ENCODE results near the gene KITLG.

GRCh38 chr12:88516811-88517210 lies 63.5 kb downstream of the KITLG start:
- TF ChIP-seq, protein P1, sequence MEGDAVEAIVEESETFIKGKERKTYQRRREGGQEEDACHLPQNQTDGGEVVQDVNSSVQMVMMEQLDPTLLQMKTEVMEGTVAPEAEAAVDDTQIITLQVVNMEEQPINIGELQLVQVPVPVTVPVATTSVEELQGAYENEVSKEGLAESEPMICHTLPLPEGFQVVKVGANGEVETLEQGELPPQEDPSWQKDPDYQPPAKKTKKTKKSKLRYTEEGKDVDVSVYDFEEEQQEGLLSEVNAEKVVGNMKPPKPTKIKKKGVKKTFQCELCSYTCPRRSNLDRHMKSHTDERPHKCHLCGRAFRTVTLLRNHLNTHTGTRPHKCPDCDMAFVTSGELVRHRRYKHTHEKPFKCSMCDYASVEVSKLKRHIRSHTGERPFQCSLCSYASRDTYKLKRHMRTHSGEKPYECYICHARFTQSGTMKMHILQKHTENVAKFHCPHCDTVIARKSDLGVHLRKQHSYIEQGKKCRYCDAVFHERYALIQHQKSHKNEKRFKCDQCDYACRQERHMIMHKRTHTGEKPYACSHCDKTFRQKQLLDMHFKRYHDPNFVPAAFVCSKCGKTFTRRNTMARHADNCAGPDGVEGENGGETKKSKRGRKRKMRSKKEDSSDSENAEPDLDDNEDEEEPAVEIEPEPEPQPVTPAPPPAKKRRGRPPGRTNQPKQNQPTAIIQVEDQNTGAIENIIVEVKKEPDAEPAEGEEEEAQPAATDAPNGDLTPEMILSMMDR (IDR thresholded peaks at IDR 0.05; ENCODE audit: low read length) = no peak
- TF ChIP-seq EZH2 (optimal IDR thresholded peaks at IDR 0.05; ENCODE audit: low read depth, low read length) = no peak

Measured in MM.1S (cell line).